Activated gamma-delta T cell (primary cell): ENCODE results near the gene JMJD7.

ENCODE experiments used
- DNase-seq: peaks from one replicate; lab custom pipeline; 2025; lab: John Stamatoyannopoulos, UW

The JMJD7 gene

GRCh38 chr15:41799488-41799805 is 28.4 kb upstream of the JMJD7 start:
- no peak for DNase-seq

GRCh38 chr15:41801185-41801584 is 26.7 kb upstream of the JMJD7 start:
- no peak for DNase-seq

GRCh38 chr15:41801850-41802455 is 25.9 kb upstream of the JMJD7 start:
- DNase-seq: no peak

GRCh38 chr15:41804361-41804760 is 23.5 kb upstream of the JMJD7 start:
- DNase-seq: no peak

- no peak for DNase-seq
These were observed 22.8 kb upstream of the JMJD7 start for GRCh38 chr15:41804916-41805666.

- no peak for DNase-seq
These were observed 22.2 kb upstream of the JMJD7 start for GRCh38 chr15:41805711-41806110.

- DNase-seq: no peak
These were observed 21.4 kb upstream of the JMJD7 start for GRCh38 chr15:41806291-41807181.

- no peak for DNase-seq
These were observed 18.8 kb upstream of the JMJD7 start for GRCh38 chr15:41809121-41809520.

GRCh38 chr15:41809526-41810220 is 18.2 kb upstream of the JMJD7 start:
- no peak for DNase-seq

- no peak for DNase-seq
These were observed 17.1 kb upstream of the JMJD7 start for GRCh38 chr15:41810651-41811431.

- DNase-seq: peak; percentile 19
These were observed 16.3 kb upstream of the JMJD7 start for GRCh38 chr15:41811432-41812195.

- DNase-seq: no peak
These were observed 15.0 kb upstream of the JMJD7 start for GRCh38 chr15:41812820-41813375.

GRCh38 chr15:41813426-41813825 is 14.5 kb upstream of the JMJD7 start:
- no peak for DNase-seq

GRCh38 chr15:41814534-41814933 is 13.4 kb upstream of the JMJD7 start:
- DNase-seq: no peak

- no peak for DNase-seq
These were observed 11.1 kb upstream of the JMJD7 start for GRCh38 chr15:41816788-41817187.

- DNase-seq: no peak
These were observed 10.6 kb upstream of the JMJD7 start for GRCh38 chr15:41817327-41817726.

- no peak for DNase-seq
These were observed 10.1 kb upstream of the JMJD7 start for GRCh38 chr15:41817781-41818180.

GRCh38 chr15:41819455-41820050 is 8.3 kb upstream of the JMJD7 start:
- no peak for DNase-seq

- no peak for DNase-seq
These were observed 7.0 kb upstream of the JMJD7 start for GRCh38 chr15:41820791-41821423.
